Measurements from ENCODE around the gene CLDN5.
"Not testable (repeated sequence)": the region's sequence is repeated elsewhere in the genome, so short reads cannot be mapped to it uniquely, and the experiment has no call there.

Gene CLDN5, protein sequence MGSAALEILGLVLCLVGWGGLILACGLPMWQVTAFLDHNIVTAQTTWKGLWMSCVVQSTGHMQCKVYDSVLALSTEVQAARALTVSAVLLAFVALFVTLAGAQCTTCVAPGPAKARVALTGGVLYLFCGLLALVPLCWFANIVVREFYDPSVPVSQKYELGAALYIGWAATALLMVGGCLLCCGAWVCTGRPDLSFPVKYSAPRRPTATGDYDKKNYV

DNA sequence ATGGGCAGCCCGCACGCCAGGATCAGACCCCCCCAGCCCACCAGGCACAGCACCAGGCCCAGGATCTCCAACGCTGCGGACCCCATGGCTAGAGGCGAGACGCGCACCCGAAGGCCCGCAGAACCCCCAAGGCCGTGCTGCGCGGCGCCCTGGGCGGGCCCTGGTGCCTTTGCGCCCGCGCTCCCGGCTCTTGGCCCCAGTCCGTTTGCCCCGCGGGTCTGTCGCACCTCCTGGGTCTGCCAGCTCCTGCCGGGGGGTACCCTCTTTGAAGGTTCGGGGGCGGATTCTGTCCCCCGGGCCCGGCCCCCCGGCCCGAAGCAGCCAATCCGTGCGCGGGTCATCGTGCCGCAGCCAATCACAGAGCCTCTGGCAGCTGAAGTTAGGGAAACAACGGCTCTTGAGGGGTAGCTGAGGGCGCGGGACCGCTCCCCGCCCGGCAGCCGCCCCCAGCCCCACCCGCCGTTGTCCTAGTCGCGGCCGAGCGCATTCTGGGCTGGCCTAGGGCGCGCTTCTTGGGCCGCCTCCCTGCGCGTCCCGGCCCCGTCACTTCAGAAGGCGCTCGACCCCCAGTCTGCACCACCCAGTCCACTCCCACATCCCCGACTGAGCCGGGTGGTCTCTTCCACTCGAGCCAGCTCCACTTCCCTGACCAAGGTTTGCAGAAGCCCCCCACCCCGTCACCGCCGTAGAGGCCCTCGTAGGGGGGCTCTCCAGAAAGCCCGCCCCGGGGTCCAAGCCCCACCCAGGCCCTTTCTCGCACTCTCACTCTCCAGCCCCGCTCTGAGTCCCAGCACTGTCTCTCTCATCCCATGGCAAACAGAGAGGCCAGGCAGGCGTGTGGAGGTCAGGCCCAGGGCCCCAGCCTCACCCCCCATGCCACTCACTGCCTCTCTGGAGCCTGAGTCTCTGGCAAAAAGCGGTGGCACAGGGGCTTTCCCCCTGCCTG, at the start of gene CLDN5:
TSS of gene CLDN5 (minus strand) at position 241 of the 946 bp plus-strand sequence. CDS start at position 86, 155 bp downstream.
- no peak for DNase-seq

DNA sequence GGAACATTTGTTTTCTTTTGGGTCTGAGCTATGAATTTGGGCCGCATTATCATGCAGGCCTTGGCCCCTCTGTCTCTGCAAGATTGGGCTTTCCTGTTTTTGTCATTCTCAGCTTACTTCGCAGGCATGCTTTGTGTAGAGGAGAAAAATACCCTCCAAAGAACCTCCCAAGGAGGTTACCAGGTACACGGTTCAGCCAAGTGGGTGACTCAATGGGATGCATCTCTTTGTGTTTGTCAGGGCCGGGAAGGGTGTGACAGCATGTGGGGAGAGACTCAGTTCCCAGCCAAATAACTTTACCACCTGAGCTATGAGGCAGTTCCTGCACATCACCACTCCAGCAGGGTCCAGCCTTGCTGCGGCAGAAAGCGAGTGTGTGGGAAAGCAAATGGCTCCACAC, 47.8 kb upstream of the CLDN5 start:
- DNase-seq = no peak

DNA sequence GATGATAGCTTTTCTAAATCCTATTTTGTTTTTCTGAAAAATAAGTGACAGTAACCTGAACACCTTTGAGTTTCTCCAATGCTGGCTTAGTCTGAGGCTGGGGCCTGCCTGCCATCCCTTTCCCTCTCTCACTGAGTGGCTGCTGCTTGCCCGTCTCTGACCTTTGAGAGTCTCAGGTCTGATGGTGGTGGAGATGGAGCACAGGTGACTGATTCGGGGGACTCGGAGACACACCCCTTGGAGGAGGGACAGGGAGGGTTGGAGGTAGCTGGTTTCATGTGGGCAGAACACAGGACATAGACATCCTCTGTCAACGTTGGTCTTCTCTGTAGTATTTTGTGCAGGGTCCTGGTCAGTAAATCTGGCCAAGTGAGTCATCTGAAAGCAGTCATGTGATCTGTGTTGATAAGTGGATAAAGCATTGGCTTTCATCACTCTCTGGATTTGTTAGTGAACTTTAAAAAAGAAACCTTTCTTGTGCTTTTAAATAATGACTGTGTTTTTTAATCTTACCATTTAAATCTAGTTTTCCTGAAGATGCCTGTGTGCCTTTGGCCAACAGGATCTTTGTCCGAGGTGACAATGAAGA, 47.1 kb upstream of the CLDN5 start:
- DNase-seq = no peak

DNA sequence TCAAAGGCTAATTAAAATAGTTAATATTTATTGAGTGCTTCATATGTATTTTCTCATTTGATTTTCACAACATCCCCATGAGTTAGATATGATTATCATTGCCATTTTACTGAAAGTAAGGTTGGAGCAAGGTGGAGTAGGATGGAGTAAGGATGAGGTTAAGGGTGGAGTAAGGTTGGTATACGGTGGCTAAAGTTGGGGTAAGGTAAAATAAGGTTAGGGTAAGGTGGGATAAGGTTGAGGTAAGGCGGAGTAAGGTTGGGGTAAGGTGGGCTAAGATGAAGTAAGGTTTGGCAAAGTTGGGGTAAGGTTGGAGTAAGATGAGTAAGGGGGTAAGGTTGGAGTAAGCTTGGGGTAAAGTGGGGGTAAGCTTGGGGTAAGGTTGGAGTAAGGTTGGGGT, 45.8 kb upstream of the CLDN5 start:
- DNase-seq = no peak

DNA sequence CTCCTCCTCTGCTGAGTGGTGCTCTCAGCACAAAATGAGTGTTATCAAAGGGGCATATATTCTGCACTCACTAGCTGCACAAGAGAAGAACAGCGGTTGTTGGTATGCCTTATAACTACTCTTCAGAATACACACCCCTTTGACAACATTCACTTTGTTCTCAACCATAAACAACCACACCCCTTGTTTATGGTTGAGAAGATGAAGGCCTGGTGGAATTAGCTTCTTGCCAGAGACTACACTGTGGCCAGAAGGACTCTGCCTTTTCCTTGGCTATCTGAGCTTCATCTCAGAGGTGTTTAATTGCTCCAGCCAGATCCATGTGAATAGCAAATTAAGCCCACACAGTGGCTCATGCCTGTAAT, 45.0 kb upstream of the CLDN5 start:
- no peak for DNase-seq

DNA sequence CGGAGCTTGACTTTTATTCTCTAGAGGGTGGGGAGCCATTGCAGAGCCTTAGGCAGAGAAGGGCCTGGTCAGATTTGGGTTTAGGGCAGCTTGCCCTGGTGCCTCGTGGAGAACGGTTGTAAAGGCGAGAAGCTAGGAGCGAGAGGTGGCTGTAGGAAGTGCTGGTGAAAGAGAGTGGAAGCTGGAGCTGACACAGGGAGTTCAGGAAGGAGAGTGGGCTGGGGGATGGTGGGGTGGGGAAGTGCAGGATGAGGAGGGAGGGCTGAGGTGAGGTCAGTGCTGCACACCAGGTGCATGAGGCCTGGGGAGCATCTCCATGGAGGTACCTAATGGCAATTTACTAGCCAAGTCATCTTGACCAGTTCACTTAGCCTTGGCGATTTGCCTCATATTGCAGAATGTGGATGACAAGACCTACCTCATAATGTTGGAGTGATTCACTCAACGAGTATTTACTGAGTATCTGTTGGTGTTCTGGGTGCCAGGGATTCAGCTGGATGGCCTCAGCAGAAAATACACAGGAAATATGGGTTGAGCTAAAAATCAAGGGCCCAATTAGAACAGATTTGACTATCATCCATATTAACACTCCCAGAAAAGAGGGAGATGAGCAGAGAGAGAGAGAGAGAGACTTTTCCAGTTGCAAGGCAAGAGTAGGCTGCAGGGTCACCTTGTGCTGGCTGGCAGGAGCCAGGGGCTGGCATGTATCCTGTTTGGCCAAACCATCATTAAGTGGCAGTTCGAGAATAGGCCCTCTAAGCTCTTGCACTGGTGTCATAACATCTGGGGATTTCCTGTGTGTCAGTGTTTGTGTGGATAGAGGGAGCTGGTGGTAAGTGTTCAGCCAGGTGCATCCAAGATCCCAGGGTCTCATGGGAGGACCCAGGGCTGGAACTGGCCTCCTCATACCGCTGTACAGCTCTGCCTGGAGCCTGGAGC, 44.4 kb upstream of the CLDN5 start:
- no peak for DNase-seq

DNA sequence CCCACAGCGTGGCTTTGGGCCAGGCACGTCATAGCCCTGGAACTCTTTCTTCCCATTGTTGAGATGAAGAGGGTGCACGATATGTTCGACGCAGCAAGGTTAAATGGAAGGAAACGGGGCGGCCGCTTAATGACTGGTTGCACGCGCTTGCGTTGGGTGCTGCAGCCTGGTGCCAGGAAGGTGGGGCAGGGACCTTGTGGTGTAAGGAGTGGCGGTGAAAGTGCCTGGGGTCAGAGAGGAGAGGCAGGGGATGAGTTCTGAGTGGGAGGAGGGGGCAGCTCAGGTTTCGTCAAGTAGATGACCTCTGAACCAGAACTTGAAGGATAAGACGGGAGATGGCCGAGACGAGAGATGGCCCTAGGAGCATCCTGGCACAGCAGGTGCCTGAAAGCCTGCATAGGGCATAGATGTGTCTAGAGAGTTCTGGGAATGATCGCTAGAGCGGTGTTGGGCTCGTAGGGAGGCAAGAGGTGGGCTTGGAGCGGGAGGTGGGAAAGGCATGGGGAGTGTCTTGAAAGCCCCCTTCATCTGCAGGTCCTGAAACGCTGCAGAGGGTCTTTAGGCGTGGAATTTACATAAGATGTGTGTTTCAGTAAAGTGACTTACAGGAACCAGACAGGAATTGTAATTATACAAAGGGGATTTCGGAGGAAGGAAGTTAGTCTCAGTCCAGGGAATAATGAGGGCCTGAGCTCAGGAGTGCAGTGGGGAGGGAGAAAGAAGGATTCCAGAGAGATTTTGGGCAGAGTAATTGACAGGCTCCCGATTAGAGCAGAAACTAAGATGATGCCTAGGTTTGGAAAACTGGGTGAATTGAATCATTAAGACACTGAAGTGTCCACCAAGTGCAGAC, 43.2 kb upstream of the CLDN5 start:
- DNase-seq = no peak

DNA sequence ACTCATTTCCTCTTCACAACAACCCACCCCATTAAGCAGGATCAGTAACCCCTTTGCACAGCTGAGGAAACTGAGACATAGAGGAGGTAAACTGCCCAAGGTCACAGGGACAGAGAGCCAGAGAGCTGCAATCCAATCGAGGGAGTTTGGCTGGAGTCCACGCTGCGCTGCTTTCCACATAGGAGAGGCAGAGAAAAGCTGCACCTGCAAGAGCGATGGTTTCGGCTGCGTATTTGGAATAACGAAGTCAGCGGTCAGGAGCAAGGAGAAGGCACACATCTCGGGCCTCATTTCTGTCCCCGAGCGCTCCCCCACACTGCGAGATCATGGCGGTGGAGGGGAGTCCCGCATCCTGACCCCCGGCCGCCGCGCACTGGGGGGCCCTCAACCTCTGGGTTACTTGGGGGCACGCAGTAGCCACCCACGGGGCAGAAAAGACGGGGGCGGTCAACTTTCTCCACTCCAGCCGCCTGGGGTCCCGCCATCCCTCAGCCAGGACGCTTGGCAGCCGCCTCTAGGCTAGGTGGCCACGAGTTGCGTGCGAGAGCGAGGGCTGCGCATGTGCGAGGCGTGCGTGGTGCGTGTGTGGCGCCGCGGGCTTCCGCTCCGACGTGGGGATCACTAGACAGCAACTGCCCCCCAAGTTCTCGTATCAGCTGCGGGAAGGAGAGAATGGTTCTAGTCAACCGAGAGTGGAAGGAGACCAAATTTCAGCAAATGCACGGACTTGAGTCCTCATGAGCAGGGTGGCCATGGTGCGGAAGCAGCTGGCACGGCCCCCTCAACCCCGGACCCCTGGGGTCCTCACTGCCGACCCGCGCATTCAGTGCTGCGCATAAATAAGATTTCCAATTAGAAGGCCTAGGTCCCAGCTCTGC, 42.3 kb upstream of the CLDN5 start:
- no peak for DNase-seq

DNA sequence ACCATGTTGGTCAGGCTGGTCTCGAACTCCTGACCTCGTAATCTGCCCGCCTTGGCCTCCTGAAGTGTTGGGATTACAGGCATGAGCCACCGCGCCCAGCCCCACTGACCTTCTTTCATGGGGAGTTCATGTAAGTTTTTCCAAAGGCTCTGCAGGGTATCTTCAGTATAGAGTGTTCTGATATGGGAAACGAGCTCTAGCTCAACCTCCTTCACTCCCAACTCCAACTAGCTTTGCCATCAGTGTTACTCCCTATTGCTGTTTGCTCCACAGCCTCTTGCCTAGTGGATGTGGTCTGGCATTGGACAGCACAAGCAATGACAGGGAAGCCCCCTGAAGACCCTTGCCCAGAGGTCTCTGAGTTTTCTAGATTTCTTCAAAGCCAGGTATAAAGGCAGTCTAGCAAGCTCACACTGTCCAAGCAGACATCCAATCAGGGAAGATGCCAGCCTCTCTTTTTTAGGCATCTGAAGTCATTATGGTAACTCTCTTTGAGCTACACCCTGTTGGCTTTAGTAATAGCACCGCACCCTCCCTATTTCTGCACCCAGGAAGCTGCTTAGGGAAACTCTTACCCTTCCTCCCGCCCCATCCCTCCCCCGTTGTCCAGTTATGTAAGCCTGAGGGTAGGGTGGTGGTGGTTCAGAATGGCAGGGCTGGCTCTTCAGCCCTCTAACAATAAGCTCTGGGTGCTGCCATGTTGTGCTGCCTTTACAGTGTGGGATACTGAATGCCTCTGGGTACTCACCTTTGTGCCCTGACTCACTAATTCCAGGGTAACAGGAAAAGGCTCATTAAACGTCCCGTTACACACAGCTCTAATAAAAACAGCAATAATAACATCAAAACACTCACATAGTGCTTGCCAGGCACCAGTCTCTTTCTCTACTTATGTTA, 41.4 kb upstream of the CLDN5 start:
- DNase-seq = no peak

DNA sequence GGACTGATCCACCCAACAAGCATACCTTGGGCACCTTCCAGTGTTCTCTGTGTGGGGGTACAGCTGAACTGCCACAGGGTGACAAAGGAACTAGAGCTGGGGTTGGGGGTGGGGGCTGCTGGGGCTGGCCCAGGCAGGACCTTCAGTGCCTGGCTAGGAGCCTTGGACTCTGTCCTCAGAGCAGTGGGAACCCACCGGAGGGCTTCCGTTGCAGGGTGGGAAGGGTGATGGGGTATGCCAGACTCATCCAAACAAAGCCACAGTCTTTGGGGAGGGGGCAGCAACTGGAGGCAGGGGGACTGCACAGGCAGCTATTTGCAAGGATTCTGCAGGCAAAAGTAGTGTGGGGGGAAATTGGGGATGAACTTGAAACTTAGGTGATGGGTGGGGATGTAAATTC, 35.7 kb upstream of the CLDN5 start:
- no peak for DNase-seq

DNA sequence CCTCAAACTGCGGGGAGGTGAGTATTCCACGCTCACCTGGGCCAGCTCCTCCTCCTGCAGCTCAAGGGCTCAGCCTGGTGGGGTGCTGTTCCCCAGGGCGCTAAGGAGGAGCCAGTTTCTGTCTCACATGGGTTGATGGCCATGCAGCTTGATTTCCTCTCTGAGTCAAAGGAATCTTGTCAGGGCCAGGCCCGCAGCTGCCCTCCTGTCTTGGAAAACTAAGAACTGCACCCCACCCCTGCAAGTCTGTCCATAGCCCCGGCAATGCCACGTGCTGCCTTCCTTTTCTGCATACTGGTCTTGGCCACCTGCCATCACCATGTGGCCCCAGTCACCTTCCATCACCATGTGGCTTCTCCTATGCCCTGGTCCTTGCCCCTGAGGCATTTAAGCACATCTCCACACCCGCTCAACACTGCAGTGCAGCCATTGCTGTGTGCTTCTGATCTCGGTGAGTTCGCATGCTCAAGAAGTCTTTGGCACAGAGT, 35.2 kb upstream of the CLDN5 start:
- DNase-seq = no peak

DNA sequence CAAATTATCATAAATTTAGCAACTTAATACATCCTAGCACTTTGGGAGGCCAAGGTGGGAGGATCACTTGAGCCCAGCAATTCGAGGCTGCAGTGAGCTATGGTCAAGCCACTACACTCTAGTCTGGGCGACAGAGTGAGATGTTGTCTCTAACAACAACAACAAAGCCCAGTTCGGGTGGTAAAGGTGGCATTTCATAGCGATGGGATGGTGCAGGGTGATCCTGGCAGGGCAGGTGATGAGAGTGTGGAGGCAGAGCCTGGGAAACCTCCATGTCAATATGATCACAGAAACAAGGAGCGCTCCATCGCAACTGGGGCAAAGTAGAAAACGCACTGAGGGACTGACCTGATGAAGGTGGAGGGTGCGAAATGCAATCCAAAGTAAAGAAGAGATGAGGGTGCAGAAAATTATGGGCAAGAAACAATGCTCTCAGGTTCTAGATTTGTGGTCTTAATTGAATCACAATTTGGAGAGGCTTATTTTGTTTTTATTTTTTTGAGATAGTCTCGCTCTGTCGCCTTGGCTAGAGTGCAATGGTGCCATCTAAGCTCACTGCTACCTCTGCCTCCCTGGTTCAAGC, 32.8 kb upstream of the CLDN5 start:
- DNase-seq = no peak

DNA sequence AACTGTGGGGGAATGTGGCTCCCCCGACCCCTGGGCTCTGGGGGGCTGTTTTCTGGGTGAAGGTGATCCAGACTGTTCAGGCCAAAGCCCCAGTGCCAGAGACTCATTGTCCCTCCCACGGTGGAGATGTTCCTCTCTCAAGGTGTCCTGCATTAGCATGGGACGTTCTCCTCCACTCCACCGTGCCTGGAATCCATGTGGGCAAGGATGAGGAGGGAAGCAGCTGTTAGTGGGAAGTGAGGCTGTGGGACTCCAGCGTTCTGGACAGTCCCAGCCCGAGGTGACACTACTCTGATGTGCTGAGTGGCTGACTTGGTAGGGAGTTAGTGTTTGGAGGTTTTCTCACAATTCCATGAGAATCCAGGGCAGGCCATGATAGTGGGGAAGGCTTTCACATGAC, 31.4 kb upstream of the CLDN5 start:
- DNase-seq = no peak

DNA sequence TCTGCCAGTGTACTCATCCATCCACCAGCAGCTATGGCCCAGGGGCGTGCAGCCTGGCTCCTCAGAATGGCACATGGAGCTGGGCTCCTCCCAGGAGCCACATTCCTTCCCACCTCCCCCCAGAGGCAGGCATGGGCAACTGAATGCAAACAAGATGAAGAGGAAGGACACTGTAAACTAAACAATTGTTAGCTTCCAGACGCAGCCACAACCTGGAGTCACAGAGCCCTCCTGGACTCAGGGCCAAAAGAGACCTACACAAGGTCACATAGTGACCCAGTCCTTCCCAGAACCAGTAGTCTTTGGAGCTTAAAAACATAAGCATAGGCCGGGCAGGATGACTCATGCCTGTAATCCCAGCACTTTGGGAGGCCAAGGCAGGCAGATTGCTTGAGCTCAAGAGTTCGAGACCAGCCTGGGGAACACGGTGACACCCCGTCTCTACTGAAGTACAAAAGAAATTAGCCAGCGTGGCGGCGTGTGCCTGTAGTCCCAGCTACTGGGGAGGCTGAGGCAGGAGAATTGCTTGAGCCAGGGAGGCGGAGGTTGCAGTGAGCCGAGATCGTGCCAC, 30.7 kb upstream of the CLDN5 start:
- DNase-seq = no peak

DNA sequence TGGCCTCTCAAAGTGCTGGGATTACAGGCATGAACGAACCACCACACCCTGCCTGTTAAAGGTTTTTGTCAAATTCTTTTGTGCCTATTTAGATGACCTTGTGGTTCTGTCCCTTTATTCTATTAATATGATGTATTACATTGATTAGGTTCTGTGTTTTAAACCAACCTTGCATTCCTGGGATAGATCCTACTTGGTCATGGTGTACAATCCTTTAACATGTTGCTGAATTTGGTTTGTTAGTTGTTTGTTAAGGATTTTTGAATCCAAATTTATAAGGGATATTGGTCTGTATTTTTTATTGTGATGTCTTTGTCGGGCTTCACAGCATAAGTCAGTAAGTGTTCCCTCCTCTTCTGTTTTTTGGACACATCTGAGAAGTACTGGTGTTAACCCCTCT, 29.0 kb upstream of the CLDN5 start:
- no peak for DNase-seq

DNA sequence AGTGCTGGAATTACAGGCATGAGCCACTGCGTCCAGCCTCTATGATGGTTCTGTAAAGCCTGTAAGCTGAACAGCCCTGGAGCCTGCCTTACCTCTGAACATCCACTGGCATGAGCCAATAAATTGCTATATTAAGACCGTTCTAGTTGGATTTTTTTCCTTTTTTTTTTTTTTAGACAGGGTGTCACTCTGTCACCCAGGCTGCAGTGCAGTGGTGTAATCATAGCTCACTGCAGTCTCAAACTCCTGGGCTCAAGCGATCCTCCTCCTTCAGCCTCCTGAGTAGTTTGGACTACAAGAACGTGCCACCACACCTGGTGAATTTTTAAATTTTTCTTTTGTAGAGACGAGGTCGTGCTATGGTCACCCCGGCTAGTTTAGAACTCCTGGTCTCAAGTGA, 26.2 kb upstream of the CLDN5 start:
- no peak for DNase-seq

DNA sequence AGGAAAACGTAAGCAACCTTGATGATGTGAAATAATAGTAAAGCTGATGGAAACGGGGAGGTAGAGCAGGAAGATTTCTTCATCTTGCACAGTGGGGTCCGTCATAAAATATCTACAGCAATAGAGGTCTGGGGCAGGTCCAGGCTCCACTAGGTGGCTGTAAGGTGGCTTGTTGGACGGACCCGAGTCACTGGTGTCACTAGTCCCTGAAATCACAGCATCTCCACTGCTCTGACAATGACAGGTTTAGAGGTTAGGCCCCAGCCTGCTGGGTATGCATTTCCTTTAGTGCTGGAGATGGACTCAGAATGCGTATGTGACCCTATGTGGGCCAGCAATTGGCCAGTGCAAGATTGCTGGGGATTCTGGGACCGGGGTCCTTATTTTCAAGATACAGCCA, 25.2 kb upstream of the CLDN5 start:
- DNase-seq = no peak

DNA sequence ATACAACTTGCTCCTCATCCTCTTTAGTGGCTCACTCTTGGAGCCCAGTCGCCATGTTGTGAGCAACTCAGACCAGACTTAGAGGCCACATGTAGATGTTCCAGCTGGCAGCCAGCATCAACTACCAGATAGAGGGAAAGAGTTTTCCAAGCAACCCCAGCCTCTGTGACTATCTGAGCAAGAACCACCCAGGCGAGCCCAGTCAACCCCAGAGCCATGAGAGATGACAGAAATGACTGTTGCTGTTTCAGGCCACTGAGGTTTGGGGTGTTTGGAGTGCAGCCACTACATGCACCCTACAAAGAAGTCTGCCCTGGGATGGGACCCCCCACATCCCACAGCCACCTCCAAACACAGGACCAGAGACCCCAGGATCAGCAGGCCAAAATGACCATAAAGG, 24.8 kb upstream of the CLDN5 start:
- no peak for DNase-seq

DNA sequence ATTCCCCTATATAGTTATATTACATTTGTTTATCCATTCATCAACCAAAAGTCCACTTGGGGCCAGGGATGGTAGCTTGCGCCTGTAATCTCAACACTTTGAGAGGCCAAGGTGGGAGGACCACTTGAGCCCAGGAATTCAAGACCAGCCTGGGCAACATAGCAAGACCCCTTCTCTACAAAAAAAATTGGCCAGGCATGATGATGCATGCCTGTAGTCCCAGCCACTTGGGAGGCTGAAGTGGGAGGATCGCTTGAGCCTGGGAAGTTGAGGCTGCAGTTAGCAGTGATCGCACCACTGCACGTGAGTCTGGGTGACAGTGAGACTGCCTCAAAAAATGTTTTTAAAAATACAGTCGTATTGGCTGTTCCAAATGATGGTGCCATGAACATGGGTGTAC, 24.2 kb upstream of the CLDN5 start:
- not testable (repeated sequence) for DNase-seq

Data from COR-L47 (cell line).